Esophagus muscularis mucosa (tissue), 3 donors: Measurements from ENCODE around the gene EVPL.

Experiments used
- EP300 ChIP-seq: sonication (generic); formaldehyde crosslinking; IDR thresholded peaks from one replicate; pipeline ENCODE4 v1.6.1; 2017; ENCODE audit warnings: antibody characterized with exemption
- POLR2AphosphoS5 ChIP-seq, 2 donors: sonication (generic); formaldehyde crosslinking; IDR thresholded peaks; one replicate each; pipeline ENCODE4 v1.6.1; 2017; ENCODE audit warnings: antibody characterized with exemption in 2 of 2

DNA sequence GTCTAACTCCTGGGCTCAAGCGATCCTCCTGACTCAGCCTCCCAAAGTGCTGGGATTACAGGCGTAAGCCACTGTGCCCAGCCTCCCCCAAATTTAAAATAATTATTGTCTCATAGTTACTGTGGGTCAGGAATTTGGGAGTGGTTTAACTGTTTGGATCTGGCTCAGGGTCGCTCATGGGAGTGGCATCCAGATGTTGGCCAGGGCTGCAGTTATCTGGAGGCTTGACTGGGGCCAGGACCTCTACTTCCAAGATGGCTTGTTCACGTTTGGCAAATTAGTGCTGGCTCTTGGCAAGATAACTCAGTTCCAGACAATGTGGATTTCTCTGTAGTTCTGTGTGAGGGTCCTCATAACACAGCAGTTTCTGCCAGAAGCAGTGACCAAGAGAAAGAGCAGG lies 40.1 kb downstream of the EVPL start:
- TF ChIP-seq POLR2AphosphoS5 (IDR thresholded peaks at IDR 0.05) (no peak), EP300 (no peak)
